ENCODE results near the gene PKD2L1.
"Not testable (repeated sequence)": the region's sequence is repeated elsewhere in the genome, so short reads cannot be mapped to it uniquely, and the experiment has no call there.

PKD2L1 gene

DNA sequence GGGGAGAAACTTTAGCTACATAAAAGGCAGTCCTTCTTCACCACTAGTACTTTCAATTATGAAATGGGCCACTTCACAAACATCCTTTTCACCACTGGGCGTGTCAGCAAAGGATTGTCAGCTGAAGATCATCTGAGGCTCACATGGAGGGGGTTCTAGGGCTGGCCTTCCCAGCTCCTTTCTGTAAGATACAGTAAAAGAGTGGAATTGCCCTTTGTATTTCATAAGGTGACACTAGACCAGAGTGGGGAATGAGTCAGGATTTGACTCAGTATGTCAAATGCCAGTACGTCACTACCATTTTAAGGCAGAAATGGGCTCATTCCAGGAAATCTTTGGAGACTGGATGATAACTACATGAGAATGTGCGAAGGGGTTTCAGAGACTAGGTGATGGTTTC is 22.3 kb downstream of the PKD2L1 start:
- DNase-seq (ENCODE audit: low spot score), result no peak
- no peak for TF ChIP-seq CTCF (IDR thresholded peaks at IDR 0.05; ENCODE audit: extremely low read depth, missing control alignments)

- DNase-seq (ENCODE audit: low spot score), result no peak
- TF ChIP-seq CTCF (IDR thresholded peaks at IDR 0.05; ENCODE audit: extremely low read depth, missing control alignments), result no peak
These were observed 23.2 kb downstream of the PKD2L1 start for GRCh38 chr10:100306861-100307260.

- no peak for DNase-seq (ENCODE audit: low spot score)
- no peak for TF ChIP-seq CTCF (IDR thresholded peaks at IDR 0.05; ENCODE audit: extremely low read depth, missing control alignments)
These were observed 25.6 kb downstream of the PKD2L1 start for GRCh38 chr10:100304414-100304813.

DNA sequence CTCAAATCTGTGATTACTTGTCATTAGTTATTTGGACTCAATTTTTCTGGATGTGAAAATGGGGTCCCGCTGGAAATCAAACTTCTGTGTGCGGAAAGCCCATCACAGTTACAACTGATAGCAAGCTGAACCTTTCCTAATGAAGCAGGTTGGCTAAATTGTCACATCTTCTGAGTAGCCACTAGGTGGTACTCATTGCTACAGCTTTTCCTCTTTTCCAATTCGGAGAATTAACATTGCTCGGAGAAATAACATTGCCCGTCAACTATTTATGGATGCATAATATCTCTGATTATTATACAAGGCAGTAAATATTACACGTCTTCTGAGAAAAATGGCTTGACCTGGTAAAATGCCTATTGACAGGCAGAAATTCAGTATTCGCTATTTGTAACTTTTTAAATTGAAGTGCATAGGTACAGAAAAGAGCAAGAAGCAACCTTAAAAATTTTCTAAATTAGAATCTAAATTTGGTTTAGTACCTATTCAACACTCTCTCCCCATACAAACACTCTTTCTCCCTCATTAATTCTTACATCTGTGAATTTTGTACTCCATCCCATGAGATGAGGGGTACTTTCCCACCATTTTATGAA is 26.2 kb downstream of the PKD2L1 start:
- peak; percentile 70 for TF ChIP-seq CTCF (IDR thresholded peaks at IDR 0.05; ENCODE audit: extremely low read depth, missing control alignments)
- peak; percentile 49 for DNase-seq (ENCODE audit: low spot score)

DNA sequence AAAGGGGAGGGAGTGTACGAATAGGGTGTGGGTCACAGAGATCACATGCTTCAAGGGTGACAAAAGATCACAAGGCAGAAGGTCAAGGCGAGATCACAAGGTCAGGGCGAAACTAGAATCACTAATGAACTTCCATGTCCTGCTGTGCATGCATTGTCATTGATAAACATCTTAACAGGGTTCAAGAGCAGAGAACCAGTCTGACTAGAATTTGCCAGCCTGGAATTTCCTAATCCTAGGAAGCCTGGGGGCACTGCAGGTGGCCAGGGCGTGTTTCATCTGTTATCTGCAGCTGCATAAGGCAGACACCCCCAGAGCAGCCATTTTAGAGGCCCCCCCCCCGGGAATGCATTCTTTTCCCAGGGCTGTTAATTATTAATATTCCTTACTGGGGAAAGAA is 28.9 kb downstream of the PKD2L1 start:
- not testable (repeated sequence) for DNase-seq (ENCODE audit: low spot score)

DNA sequence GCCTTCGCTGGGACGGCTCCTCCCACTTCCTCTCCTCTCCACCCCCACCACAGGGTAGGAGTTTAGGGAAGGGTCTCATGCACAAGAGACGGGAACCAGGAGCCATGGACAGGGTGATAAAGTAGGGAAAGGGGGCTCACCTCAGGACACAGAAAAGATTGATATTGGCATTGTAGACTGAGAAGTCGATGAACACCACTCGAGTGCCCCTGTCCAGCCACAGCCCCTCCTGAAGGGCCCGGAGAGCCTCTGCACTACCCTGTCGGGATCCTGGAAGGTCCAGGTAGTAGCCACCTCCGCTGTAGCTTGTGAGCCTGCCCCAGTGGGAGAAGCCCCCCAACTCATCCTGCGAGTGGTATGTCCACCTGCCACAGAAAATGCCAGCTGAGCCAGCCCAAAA is 32.8 kb downstream of the PKD2L1 start:
- TF ChIP-seq CTCF (IDR thresholded peaks at IDR 0.05; ENCODE audit: extremely low read depth, missing control alignments), result no peak
- DNase-seq (ENCODE audit: low spot score), result no peak

DNA sequence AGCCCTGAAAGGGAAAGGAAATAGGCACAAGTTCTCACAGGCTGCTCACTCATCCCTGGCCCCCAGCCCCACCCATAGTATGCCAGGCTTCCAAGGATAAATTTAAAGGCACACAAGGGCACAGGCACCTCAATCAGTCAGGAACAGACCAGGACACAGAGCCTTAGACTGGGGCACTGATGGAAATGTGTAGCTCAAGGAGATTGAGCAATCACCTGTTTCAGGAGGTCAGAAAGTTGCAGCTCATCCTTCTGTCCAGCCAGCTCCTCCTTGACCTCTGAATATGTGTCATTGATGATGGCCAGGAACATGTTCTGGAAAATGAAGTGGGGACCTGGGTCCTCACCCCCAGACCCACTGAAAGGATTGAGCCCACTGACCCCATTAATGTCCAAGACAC is 37.0 kb downstream of the PKD2L1 start:
- TF ChIP-seq CTCF (IDR thresholded peaks at IDR 0.05; ENCODE audit: extremely low read depth, missing control alignments), result no peak
- no peak for DNase-seq (ENCODE audit: low spot score)

- DNase-seq (ENCODE audit: low spot score), result not testable (repeated sequence)
These were observed 37.7 kb downstream of the PKD2L1 start for GRCh38 chr10:100292300-100292699.
